ENCODE results near the gene GPATCH2. TPM values are rescaled to one million over a fixed set of nuclear protein-coding genes. Genes with fewer than 3 reads are reported as not detected.
"Not testable (repeated sequence)": the region's sequence is repeated elsewhere in the genome, so short reads cannot be mapped to it uniquely, and the experiment has no call there.

Gene GPATCH2
- total and polyA plus RNA-seq, 2 donors, result 6.5 to 16.9 TPM

- Histone ChIP-seq H3K36me3 (ENCODE audit: control insufficient read depth in 2 of 2, insufficient read depth in 2 of 2, low read length in 1 of 2) (no peaks in the 10 kb centered on the region), H3K27me3 (ENCODE audit: control insufficient read depth in 2 of 2, insufficient read depth in 1 of 2, low read length in 1 of 2) (no peaks in the 10 kb centered on the region), H3K4me1 (ENCODE audit: control insufficient read depth in 2 of 2, insufficient read depth in 2 of 2, low read length in 2 of 2) (no peaks in the 10 kb centered on the region), H3K4me3 (ENCODE audit: low read length in 2 of 2) (no peak overlapping the region), H3K27ac (ENCODE audit: low read depth in 1 of 2, low read length in 1 of 2) (no peak overlapping the region), H3K9me3 (ENCODE audit: control insufficient read depth in 2 of 2, insufficient read depth in 1 of 2, low read length in 1 of 2) (no peaks in the 10 kb centered on the region)
- 97% methylated on average over 2 of the region's 2 CpGs for WGBS
- DNase-seq (ENCODE audit: low read depth in 6 of 9, low spot score in 9 of 9), result no peak
Observed at GRCh38 chr1:217590598-217590997, 40.3 kb downstream of the GPATCH2 start.

- H3K27ac ChIP-seq (ENCODE audit: low read depth in 1 of 2, low read length in 1 of 2), result no peak overlapping the region
- WGBS, result 98% methylated on average over 4 of the region's 4 CpGs
- H3K9me3 ChIP-seq (ENCODE audit: control insufficient read depth in 2 of 2, insufficient read depth in 1 of 2, low read length in 1 of 2), result no peaks in the 10 kb centered on the region
- H3K27me3 ChIP-seq (ENCODE audit: control insufficient read depth in 2 of 2, insufficient read depth in 1 of 2, low read length in 1 of 2), result no peaks in the 10 kb centered on the region
- H3K36me3 ChIP-seq (ENCODE audit: control insufficient read depth in 2 of 2, insufficient read depth in 2 of 2, low read length in 1 of 2), result no peaks in the 10 kb centered on the region
- H3K4me3 ChIP-seq (ENCODE audit: low read length in 2 of 2), result no peak overlapping the region
- no peak for DNase-seq (ENCODE audit: low read depth in 6 of 9, low spot score in 9 of 9)
- H3K4me1 ChIP-seq (ENCODE audit: control insufficient read depth in 2 of 2, insufficient read depth in 2 of 2, low read length in 2 of 2), result no peaks in the 10 kb centered on the region
Observed at GRCh38 chr1:217586586-217586985, 44.3 kb downstream of the GPATCH2 start.

- no peak overlapping the region for H3K4me3 ChIP-seq (ENCODE audit: low read length in 2 of 2)
- no peak for DNase-seq (ENCODE audit: low read depth in 6 of 9, low spot score in 9 of 9)
- no peaks in the 10 kb centered on the region for H3K4me1 ChIP-seq (ENCODE audit: control insufficient read depth in 2 of 2, insufficient read depth in 2 of 2, low read length in 2 of 2)
- no peaks in the 10 kb centered on the region for H3K27me3 ChIP-seq (ENCODE audit: control insufficient read depth in 2 of 2, insufficient read depth in 1 of 2, low read length in 1 of 2)
- H3K36me3 ChIP-seq (ENCODE audit: control insufficient read depth in 2 of 2, insufficient read depth in 2 of 2, low read length in 1 of 2), result no peaks in the 10 kb centered on the region
- H3K9me3 ChIP-seq (ENCODE audit: control insufficient read depth in 2 of 2, insufficient read depth in 1 of 2, low read length in 1 of 2), result peaks cover 0 to 2% of the 10 kb centered on the region in 2 donors
- 99% methylated on average over 2 of the region's 2 CpGs for WGBS
- no peak overlapping the region for H3K27ac ChIP-seq (ENCODE audit: low read depth in 1 of 2, low read length in 1 of 2)
Observed at GRCh38 chr1:217585577-217585976, 45.3 kb downstream of the GPATCH2 start.

GRCh38 chr1:217584286-217584811, 46.5 kb downstream of the GPATCH2 start:
- not testable (repeated sequence) for H3K9me3 ChIP-seq (ENCODE audit: control insufficient read depth in 2 of 2, insufficient read depth in 1 of 2, low read length in 1 of 2); H3K4me1 ChIP-seq (ENCODE audit: control insufficient read depth in 2 of 2, insufficient read depth in 2 of 2, low read length in 2 of 2); H3K27ac ChIP-seq (ENCODE audit: low read depth in 1 of 2, low read length in 1 of 2); DNase-seq (ENCODE audit: low read depth in 6 of 9, low spot score in 9 of 9); H3K4me3 ChIP-seq (ENCODE audit: low read length in 2 of 2); H3K36me3 ChIP-seq (ENCODE audit: control insufficient read depth in 2 of 2, insufficient read depth in 2 of 2, low read length in 1 of 2); H3K27me3 ChIP-seq (ENCODE audit: control insufficient read depth in 2 of 2, insufficient read depth in 1 of 2, low read length in 1 of 2)
- WGBS, result 98% methylated on average over 5 of the region's 5 CpGs

GRCh38 chr1:217577336-217577735, 53.6 kb downstream of the GPATCH2 start:
- H3K36me3 ChIP-seq (ENCODE audit: control insufficient read depth in 2 of 2, insufficient read depth in 2 of 2, low read length in 1 of 2), result no peaks in the 10 kb centered on the region
- no peaks in the 10 kb centered on the region for H3K27me3 ChIP-seq (ENCODE audit: control insufficient read depth in 2 of 2, insufficient read depth in 1 of 2, low read length in 1 of 2)
- H3K27ac ChIP-seq (ENCODE audit: low read depth in 1 of 2, low read length in 1 of 2), result no peak overlapping the region
- peaks cover 0 to 2% of the 10 kb centered on the region in 2 donors for H3K9me3 ChIP-seq (ENCODE audit: control insufficient read depth in 2 of 2, insufficient read depth in 1 of 2, low read length in 1 of 2)
- no peak for DNase-seq (ENCODE audit: low read depth in 6 of 9, low spot score in 9 of 9)
- no peaks in the 10 kb centered on the region for H3K4me1 ChIP-seq (ENCODE audit: control insufficient read depth in 2 of 2, insufficient read depth in 2 of 2, low read length in 2 of 2)
- no peak overlapping the region for H3K4me3 ChIP-seq (ENCODE audit: low read length in 2 of 2)

- 98% methylated on average over 6 of the region's 6 CpGs for WGBS
Observed at GRCh38 chr1:217574265-217574949, 56.5 kb downstream of the GPATCH2 start.

GRCh38 chr1:217569021-217569420, 61.9 kb downstream of the GPATCH2 start:
- Histone ChIP-seq H3K27me3 (ENCODE audit: control insufficient read depth in 2 of 2, insufficient read depth in 1 of 2, low read length in 1 of 2) (no peaks in the 10 kb centered on the region), H3K36me3 (ENCODE audit: control insufficient read depth in 2 of 2, insufficient read depth in 2 of 2, low read length in 1 of 2) (no peaks in the 10 kb centered on the region), H3K27ac (ENCODE audit: low read depth in 1 of 2, low read length in 1 of 2) (no peak overlapping the region), H3K4me3 (ENCODE audit: low read length in 2 of 2) (no peak overlapping the region), H3K9me3 (ENCODE audit: control insufficient read depth in 2 of 2, insufficient read depth in 1 of 2, low read length in 1 of 2) (no peaks in the 10 kb centered on the region), H3K4me1 (ENCODE audit: control insufficient read depth in 2 of 2, insufficient read depth in 2 of 2, low read length in 2 of 2) (no peaks in the 10 kb centered on the region)
- WGBS, result 97% methylated on average over 2 of the region's 2 CpGs
- no peak for DNase-seq (ENCODE audit: low read depth in 6 of 9, low spot score in 9 of 9)

More at GRCh38 chr1:217574265-217574949, 56.5 kb downstream of the GPATCH2 start:
- Histone ChIP-seq H3K27ac (ENCODE audit: low read depth in 1 of 2, low read length in 1 of 2) (no peak overlapping the region), H3K27me3 (ENCODE audit: control insufficient read depth in 2 of 2, insufficient read depth in 1 of 2, low read length in 1 of 2) (no peaks in the 10 kb centered on the region), H3K9me3 (ENCODE audit: control insufficient read depth in 2 of 2, insufficient read depth in 1 of 2, low read length in 1 of 2) (no peaks in the 10 kb centered on the region), H3K4me1 (ENCODE audit: control insufficient read depth in 2 of 2, insufficient read depth in 2 of 2, low read length in 2 of 2) (no peaks in the 10 kb centered on the region), H3K4me3 (ENCODE audit: low read length in 2 of 2) (no peak overlapping the region), H3K36me3 (ENCODE audit: control insufficient read depth in 2 of 2, insufficient read depth in 2 of 2, low read length in 1 of 2) (no peaks in the 10 kb centered on the region)
- no peak for DNase-seq (ENCODE audit: low read depth in 6 of 9, low spot score in 9 of 9)

GRCh38 chr1:217568200-217568599, 62.7 kb downstream of the GPATCH2 start:
- H3K9me3 ChIP-seq (ENCODE audit: control insufficient read depth in 2 of 2, insufficient read depth in 1 of 2, low read length in 1 of 2), result no peaks in the 10 kb centered on the region
- DNase-seq (ENCODE audit: low read depth in 6 of 9, low spot score in 9 of 9), result no peak
- no peak overlapping the region for H3K27ac ChIP-seq (ENCODE audit: low read depth in 1 of 2, low read length in 1 of 2)
- WGBS, result 97% methylated on average over 4 of the region's 4 CpGs
- no peaks in the 10 kb centered on the region for H3K27me3 ChIP-seq (ENCODE audit: control insufficient read depth in 2 of 2, insufficient read depth in 1 of 2, low read length in 1 of 2)
- no peaks in the 10 kb centered on the region for H3K4me1 ChIP-seq (ENCODE audit: control insufficient read depth in 2 of 2, insufficient read depth in 2 of 2, low read length in 2 of 2)
- H3K36me3 ChIP-seq (ENCODE audit: control insufficient read depth in 2 of 2, insufficient read depth in 2 of 2, low read length in 1 of 2), result no peaks in the 10 kb centered on the region
- H3K4me3 ChIP-seq (ENCODE audit: low read length in 2 of 2), result no peak overlapping the region

- no peak overlapping the region for H3K27ac ChIP-seq (ENCODE audit: low read depth in 1 of 2, low read length in 1 of 2)
- WGBS, result 92% methylated on average over 3 of the region's 3 CpGs
- no peak for DNase-seq (ENCODE audit: low read depth in 6 of 9, low spot score in 9 of 9)
- H3K36me3 ChIP-seq (ENCODE audit: control insufficient read depth in 2 of 2, insufficient read depth in 2 of 2, low read length in 1 of 2), result no peaks in the 10 kb centered on the region
- no peaks in the 10 kb centered on the region for H3K9me3 ChIP-seq (ENCODE audit: control insufficient read depth in 2 of 2, insufficient read depth in 1 of 2, low read length in 1 of 2)
- no peaks in the 10 kb centered on the region for H3K27me3 ChIP-seq (ENCODE audit: control insufficient read depth in 2 of 2, insufficient read depth in 1 of 2, low read length in 1 of 2)
- H3K4me1 ChIP-seq (ENCODE audit: control insufficient read depth in 2 of 2, insufficient read depth in 2 of 2, low read length in 2 of 2), result no peaks in the 10 kb centered on the region
- no peak overlapping the region for H3K4me3 ChIP-seq (ENCODE audit: low read length in 2 of 2)
Observed at GRCh38 chr1:217564833-217565232, 66.1 kb downstream of the GPATCH2 start.

Data from thymus (tissue), 11 donors.